ENCODE results near the gene RAF1.
A peak's percentile ranks its signal among the peaks of the same experiment; 100 is the strongest.
"Not testable (repeated sequence)": the region's sequence is repeated elsewhere in the genome, so short reads cannot be mapped to it uniquely, and the experiment has no call there.

Gene RAF1

DNA sequence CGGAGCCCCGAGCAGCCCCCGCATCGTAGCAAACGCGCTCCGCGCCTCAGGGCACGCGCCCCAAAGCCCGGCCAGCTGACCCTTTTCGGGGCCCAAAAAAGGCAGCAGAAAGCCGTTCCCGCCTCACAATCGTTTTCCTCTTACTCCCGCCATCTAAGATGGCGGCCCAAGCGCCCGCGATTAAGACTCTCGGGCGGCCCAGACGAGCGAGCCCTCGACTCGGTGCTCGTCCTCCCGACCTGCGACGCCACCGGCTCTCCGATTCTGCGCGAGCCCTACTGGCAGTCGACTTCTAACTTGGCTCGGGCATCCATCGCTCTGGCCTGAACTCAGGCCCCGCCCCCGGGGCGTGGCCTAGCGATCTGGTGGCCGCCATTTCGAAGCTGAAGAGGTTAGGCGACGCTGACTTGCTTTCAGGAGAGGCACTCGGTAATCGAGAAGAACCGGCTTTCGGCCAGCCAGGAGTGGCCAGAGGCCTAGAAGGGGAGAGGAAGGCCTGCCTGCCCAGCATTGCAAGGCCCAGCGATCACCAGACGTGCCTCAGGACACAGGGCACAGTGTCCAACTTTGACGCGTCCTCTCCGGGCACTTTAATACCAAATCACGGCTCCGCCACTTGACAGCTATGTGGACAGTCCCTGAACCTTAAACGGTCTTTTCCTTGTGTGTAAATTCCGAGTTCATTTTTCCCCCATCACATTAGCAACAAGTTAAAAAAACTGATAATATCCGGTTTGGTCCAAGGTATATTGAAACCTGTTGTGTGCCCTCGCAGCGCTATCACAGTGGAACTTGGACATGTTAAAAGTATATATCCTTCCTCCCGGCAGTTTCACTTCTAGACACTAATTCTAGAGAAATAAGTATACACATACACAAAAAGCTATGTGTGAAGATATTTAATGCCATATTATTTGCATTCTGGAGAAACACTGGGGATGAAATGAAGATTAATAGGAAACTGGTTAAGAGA lies at the start of gene RAF1:
RAF1 (minus strand) TSS at position 182 of the 973 bp plus-strand sequence. CDS start 45,396 bp downstream, outside the sequence.
- peak; percentile 80 for DNase-seq

DNA sequence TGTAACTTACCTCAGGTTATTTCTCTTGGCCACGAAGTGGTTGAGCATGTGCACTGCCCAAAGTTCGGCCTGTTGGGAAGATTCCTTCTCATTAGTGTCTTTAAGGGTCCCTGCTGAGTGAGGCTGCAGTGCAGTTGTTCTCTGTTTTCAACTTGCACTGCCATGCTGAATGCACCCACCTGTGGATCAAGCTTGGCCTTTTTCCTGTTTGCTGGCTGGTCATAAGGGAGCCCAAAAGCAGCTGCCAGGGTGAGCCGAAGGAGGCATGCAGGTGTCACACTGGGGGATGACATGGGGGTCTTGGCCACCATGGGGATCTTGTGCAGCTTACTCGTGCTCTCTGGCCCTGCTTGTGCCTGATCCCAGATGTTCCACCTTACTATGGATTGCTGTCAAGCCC lies 46.1 kb upstream of the RAF1 start:
- no peak for DNase-seq

DNA sequence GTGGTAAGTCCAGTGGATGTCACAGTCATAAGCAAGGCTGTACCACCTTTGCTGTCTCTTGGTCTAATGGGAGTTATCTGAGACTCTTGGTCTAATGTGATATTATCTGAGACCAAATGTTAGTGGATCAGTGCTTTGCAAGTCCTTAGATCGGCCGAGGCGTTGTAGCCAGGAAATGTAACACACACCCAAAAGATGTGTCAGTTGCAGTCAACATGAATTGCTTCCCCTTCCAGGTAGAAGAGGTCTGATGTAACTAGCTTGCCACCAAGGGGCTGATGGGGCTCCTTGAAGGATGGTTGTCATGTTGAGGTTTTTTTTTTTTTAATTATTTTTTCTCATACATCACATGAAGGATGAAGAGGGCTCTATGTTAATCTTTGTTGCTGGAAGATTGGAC lies 45.4 kb upstream of the RAF1 start:
- DNase-seq = no peak

DNA sequence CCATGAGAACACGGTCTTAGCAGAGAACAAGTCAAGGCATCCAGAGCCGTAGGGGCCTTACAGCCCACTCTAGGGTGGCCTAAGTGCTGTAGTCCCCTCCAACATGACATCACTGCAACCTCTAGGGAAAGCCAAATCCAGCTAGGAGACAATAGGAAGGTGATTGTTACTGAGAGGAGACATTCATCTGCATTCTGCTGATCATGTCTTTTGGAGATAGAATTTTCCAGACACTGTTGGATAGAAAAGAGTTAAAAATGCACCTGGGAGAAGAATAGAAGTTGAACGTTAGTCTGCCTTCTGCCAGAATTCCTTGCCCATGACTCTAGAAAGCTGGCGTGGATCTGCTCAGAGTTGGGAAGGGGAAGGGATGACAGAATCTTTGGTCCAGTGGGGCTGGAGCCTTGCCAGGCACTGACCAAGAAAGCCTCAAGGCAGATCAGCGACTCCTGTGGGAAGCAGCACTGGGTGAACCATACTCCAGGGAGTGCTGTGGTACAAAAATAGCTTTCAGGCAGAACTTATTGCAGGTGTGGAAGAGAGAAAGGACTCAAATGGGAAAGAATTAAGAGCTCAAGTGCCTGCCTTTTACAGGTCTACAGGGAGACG lies 44.8 kb upstream of the RAF1 start:
- DNase-seq = no peak

DNA sequence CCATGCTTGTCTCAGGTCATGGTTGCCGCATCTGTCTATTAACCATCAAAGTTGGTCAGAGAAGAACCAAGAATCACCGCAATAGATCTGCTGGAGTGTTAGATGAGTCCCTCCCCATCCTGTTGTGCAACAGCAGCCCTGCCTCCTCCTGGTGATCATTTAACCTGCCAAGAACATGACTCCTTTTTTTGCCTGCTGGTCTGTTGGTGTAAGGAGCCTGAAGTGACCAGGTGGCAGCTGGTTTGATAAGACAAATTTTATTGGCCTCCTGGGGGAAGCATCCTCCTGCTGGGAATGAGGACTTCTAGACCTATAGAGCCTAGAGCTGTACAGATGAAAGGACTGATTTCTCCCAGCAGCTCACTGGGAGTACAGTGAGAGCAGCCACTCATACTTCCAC lies 43.5 kb upstream of the RAF1 start:
- DNase-seq = no peak

DNA sequence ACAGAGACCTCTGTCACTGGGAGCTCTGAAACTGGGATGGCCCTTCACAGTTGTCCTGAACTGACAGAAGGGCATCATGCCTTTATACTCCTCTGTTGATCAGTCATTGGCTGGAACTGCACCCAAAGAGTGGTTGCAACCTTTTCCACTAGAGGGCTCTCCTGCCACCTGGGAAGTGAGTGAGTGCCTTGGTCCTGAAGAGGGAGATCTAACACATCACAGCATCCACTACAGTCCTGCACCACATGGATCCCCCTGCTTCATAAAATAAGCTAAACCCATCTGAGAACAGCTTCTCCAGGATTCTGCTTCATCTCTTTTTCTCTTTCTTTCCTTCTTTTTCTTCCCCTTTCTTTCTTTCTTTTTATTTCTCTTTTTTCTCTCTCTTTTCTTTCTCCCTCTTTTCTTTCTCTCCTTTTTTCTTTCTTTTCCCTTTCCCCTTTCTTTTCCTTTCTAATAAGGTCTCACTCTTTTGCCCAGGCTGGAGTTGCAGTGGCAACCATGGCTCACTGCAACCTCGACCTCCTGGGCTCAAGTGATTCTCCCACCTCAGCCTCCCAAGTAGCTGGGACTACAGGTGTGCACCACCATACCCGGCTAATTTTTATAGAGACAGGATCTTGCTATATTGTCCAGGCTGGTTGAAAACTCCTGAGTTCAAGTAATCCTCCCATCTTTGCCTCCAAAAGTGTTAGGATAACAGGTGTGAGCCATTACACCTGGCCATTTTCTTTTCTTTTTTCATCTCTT lies 42.8 kb upstream of the RAF1 start:
- DNase-seq = peak; percentile 54

DNA sequence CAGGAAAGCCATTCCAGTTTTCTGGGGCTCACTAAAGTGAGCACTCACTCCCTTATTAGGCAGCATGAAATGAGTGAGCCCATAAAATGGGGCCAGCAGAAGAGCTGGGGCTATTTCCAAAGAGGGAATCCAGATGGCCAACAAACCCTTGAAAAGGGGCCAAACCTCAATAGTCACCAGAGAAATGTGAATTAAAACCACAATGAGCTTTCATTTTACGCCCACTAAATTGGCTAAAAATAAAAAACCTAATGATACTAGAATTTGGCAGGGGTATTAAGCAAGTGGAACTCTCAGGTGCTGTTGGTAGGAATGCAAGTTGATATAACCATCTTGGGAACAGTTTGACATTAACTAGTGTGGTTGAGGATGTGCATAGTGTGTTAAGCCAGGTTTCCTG lies 42.1 kb upstream of the RAF1 start:
- DNase-seq = no peak

DNA sequence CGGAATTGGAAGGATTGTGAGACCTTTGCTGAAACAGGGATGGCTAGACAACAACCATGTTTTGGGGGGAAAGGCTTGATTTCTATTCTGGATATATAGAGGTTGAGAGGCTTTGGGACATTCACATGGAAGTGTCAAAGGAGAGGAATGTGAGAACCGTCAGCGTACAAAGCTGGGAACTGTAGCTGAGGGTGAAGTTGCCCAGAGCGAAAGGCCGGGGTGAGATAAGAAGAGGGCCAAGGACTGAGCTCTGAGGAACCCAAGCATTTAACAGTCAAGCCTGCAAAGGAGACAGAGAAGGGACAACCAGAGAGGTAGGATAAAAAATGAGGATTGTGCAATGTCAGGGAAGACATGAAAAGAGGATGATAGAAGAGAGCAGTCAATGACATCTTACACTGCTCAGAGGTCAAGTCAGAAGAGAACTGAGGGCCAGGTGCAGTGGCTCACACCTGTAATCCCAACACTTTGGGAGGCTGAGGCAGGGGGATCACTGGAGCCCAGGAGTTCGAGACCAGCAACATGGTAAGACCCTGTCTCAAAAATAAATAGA lies 41.5 kb upstream of the RAF1 start:
- DNase-seq = no peak

DNA sequence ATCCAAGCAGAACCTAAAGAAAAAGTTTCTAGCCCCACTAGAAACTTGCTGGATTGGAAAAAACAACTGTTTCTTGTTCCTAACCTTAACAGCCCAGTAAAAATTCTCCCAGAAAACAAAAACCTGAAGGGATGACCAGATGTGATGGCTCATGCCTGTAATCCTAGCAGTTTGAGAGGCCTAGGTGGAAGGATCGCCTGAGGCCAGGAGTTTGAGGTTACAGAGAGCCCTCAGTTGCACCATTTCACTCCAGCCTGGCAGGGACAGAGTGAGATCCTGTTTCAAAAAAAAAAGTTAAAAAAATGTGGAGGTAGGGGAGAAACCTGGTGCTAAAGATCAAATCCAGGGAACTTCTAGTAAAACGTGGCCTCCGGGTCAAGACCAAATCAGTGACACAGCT lies 38.6 kb upstream of the RAF1 start:
- no peak for DNase-seq

DNA sequence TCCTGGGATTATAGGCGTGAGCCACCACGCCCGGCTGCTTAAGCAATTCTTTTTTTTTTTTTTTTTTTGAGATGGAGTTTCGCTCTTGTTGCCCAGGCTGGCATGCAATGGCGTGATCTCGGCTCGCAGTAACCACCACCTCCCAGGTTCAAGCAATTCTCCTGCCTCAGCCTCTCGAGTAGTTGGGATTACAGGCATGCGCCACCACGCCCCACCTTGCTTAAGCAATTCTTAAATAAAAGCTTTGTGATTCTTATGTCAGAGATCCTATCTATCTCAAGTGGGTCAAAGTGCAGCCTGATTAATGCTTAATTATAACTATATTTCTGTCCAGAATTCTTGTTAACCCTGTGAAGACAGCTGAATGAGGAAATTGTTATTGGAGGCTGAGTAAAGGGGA lies 37.7 kb upstream of the RAF1 start:
- not testable (repeated sequence) for DNase-seq

DNA sequence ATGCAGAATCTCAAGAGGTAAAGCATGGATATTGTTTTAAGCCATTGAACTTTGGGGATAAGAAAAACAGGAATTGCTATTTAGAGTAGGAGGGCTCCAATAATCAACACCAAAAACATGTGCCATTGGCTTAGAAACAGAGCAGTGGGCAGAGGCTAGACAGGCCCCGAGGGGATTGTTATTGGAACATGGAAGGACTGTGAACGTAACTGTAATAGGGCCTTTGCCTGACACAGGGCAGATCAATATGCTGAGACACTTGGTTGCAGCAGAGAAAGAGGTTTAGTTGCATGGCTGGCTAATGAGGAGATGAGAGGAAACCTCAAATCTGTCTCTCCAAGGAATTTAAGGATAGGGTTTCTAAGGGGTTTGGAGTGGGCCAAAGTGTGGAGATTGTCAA lies 36.9 kb upstream of the RAF1 start:
- DNase-seq = no peak

DNA sequence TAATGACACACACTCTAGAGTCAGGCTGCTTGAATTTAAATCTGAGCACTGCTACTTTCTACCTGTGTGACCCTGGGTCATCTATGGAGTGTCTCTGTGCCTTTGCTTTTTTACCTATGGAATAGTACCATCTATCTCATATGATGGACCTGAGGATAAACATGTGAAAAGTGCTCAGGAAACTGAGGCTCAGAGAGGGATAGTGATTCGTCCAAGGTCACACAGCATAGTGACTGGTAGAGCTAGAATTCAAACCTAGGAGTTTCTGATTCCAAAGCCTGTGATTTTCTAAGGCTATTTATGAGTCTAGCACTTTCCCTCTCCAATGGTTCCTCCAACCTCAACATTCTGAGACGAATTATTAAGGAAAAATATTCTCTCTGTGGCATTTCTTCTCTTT lies 32.0 kb upstream of the RAF1 start:
- DNase-seq = no peak

DNA sequence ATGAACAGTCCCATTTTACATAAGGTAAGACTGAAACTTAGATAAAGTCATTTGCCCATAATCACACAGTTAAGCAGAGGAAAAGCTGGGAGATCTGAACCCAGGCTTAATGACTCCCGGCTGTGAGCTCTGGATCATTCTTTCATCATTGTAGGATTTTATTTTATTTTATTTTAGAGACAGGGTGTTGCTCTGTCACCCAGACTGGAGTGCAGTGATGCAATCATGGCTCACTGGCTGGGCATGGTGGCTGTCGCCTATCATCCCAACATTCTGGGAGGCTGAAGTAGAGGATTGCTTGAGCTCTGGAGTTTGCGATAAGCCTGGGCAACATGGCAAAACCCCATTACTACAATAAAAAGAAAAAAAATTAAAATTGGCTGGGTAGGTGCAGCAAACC lies 31.2 kb upstream of the RAF1 start:
- no peak for DNase-seq

DNA sequence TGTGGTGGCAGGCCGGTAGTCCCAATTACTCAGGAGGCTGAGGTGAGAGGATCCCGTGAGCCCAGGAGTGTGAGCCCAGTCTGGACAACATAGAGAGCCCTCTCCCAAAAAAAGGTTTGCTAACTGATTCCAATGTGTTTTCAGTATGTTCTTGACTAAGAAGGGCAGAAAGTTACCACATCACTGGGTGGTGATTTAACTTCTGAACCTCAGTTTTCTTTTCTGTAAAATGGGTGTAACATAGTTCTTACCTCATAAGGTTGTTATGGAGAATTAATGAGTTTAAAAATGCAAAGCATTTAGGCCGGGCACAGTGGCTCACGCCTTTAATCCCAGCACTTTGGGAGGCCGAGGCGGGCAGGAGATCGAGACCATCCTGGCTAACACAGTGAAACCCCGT lies 28.5 kb upstream of the RAF1 start:
- DNase-seq = no peak

DNA sequence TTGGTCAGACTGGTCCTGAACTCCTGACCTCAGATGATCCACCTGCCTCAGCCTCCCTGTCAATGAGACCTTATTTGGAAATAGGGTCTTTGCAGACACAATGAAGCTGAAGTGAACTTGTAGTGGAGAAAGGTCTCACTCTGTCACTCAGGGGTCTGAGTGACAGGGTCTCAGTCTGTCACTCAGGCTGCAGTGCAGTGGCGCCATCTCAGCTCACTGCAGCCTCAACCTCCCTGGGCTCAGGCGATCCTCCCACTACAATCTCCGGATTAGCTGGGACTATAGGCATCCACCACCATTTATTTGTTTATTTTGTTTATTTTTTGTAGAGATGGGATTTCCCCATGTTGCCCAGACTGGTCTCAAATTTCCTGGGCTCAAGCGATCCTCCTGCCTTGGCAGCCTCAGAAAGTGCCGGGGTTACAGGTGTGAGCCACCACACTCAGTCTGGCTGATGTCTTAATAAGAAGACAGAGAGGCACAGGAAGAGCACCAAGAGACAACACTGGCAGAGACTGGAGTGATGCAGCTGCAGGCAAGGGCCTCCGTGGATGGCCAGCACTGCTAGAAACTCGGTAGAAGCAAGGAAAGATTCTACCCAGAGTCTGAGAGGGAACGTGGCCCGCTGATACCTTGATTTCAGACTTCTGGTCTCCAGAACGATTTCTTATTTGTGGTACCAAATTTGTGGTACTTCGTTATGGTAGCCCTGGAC lies 26.2 kb upstream of the RAF1 start:
- DNase-seq = no peak

DNA sequence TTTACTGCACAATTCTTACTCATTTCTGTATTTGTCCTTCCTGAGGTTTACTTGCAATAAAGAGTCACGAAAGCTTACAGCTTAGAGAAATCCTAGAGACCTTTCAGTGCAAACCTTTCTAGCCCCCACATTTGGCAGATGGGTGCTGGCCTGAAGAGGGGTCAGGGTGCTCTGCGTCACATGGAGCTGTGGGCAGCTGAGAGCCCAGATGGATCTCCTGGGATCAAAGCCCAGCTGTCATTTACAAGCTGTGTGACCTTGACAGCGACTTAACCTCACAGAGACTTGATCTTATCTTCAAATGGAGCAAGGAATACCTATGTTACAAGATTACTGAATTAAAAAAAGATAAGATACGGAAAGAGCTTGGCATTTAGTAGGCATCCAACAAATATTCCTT lies 24.0 kb upstream of the RAF1 start:
- no peak for DNase-seq

DNA sequence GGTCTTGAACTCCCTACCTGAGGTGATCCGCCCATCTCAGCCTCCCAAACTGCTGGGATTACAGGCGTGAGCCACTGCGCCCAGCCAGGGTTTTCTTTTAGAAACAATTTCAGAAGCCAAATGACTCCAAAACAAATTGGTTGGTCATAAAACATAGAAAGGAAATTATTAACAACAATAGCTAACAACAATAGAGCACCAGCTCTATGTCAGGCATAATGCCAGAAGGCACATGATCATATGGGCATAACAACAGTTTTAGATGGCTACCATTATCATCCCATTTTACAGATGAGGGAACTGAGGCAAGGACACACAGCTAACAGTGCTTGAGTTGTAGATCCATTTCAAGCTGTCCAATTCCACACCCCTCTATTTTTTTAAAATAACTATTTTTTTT lies 22.2 kb upstream of the RAF1 start:
- no peak for DNase-seq

DNA sequence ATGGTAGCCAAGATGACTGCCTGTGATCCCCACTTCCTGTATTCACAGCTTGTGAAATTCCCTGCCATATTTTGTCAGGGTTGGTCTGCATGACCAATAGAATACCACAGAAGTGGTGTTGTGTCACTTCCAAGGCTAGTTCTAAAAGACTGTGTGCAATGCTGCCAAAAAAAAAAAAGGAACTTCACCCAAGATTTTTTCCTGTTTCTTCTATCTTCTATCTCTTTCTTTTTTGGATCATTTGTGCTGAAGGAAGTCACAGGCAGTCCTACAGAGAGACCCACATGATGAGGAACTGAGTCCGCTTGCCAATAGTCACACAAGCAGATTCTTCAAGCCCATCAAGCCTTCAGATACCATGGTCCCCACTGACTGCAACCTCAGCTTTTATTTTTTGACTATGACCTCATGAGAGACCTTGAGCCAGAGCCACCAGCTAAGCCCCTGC lies 18.1 kb upstream of the RAF1 start:
- DNase-seq = no peak

DNA sequence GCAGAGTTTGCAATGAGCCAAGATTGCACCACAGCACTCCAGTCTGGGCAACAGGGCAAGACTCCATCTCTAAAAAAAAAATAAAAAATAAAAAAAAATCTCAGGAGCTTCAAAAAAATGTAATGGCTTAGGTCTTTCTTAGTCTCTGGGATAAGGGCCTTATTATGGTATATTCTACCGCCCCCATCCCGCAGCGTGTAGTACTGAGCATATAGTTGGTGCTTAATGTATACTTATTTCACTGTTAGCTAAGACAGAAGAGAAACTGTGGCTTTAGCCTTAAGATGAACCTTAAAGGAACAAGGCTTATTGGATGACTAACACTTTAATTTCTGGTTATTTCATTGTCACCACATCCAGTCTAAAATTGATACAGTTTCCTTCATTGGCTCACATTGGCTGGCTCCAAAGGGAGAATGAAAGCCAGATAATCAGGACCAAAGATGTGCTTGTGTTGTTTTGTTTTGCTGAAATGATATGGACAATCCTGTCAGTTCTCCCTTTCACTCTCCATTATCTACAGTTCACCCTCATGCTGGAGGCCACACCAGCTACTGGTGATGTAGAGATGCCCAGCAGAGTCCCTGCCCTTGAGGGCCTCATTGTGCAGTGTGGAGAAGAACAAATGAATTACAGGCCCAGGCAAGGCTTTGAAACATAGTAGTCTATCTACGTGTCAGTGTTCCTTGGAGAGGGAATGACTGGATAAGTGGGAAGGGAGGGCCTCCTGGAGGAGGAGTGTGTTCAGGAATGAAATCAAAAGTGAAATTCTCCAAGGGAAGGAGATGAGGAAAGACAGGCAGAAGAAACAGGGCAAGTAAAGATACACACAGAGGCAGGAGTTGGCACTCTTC lies 17.4 kb upstream of the RAF1 start:
- DNase-seq = no peak

DNA sequence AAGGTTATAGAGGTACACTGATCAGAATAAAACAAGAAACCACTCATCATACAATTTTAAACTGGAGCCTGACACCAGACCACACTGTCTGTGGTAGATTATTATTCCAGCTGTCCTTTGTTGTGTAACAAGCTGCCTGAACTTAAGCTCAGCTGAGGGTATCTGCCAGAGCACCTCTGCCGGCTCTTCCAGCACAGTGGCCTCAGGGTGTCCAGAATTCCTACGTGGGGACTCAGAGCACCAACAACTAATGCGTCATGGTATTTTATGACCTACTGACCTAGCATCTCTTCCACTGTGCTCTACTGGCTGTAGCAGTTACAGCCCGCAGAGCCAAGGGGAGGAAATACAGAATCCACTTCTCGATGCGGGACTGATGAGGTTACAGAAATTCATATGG lies 15.6 kb upstream of the RAF1 start:
- DNase-seq = no peak

DNA sequence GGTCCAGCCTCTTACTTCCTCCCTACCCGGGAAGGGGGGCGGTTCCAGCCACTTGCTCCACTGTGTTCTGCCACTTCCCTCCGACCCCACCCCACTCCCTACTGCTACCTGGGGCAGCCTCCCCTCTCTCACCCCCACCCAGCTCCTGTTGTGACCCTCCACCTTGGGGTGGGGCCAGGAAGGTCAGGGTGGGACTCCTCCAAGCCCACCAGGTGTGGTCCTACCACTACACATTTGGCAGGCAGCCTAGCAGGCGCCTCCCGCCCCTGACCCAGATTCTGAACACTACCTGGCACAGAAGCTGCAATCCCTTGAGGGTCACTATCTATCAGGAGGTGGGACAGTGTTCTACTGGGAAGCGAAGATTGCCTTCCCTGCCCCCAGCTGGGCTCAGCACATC lies 13.7 kb upstream of the RAF1 start:
- no peak for DNase-seq
